Measurements from ENCODE around the gene EPGN. TPM values are rescaled to one million over a fixed set of nuclear protein-coding genes. Genes with fewer than 3 reads are reported as not detected.

Gene EPGN
- total and polyA plus RNA-seq, 2 donors (not counting 3 experiments of a cell fraction or from before 2014, with no cell fraction given): 1.2 TPM; not detected in 1

DNA sequence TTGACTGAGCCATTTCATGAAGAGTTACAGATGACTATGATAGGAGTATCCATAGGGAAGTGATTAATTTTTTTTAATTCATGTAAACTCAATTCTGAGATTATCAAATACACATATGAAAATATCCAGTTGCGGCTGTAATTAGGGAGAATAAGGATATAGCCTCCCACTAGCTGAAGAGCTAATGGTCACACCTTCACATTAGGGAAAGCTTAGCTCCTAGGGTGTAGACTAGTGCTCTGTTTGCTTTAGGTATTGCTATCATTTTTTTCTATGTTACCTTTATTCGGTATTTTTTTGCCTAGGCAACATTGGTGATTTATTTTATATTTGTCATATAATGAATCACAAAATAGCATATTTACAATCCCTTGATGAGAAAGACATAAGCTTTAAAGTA lies 39.6 kb upstream of the EPGN start:
- BruUV-seq (replicated peaks): no TSS peak
- H3K27ac ChIP-seq (ENCODE audit: insufficient read depth, low read depth, low read length): no peak overlapping the region

DNA sequence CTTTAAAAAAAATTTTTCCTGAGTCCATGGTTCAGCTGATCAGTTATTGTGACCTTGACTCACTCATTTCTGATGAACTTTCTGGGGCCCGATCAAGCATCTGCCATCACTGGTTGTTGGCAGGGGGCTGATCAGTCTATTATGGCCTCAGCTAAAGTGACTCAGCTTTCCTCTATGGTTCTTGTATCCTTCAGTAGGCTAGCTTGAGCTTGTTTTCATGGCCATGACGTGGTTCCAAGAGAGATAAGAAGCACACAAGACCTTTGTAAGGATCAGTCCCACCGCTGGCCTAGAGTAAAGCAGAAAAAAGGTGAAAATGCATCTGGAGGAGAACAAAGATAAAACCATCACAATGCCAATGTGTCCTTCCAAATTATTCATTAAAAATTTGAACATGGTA lies 29.8 kb upstream of the EPGN start:
- H3K27ac ChIP-seq (ENCODE audit: insufficient read depth, low read depth, low read length): no peak overlapping the region
- no peaks in the 10 kb centered on the region for H3K4me1 ChIP-seq (ENCODE audit: control insufficient read depth, extremely low read depth, insufficient read depth, low read length)
- BruUV-seq (replicated peaks): no TSS peak
- H3K79me2 ChIP-seq (ENCODE audit: control insufficient read depth, insufficient read depth, low read length): no peaks in the 10 kb centered on the region
- FAIRE-seq (no peak), DNase-seq (ENCODE audit: low read depth, low spot score) (no peak)
- no peak overlapping the region for H2AFZ ChIP-seq (ENCODE audit: low read depth, low read length)
- intact Hi-C loops (cut with micrococcal nuclease) (no loop called here), dilution Hi-C loops (cut with MboI; ENCODE audit: extremely low pct_ligation_motif_present, low sequenced_read_pairs) (no loop called here)
- ChIA-PET POLR2A (no interaction called here), CTCF (interaction anchor here (0.8 to 1.4 kb wide), 2 partner anchors 22 to 26 kb away, joined by 3 to 4 read pairs; no protein-coding TSS in a partner anchor)
- H3K9ac ChIP-seq (replicated peaks; ENCODE audit: extremely low read depth, insufficient read depth, low read length): no peak overlapping the region
- no peak overlapping the region for H3K4me3 ChIP-seq (replicated peaks in 1 of 3; ENCODE audit: insufficient read depth in 1 of 3, low read depth in 1 of 3, low read length in 3 of 3)
- H4K20me1 ChIP-seq (replicated peaks; ENCODE audit: control insufficient read depth, extremely low read depth, insufficient read depth, low read length): no peaks in the 10 kb centered on the region
- no peaks in the 10 kb centered on the region for H3K27me3 ChIP-seq (ENCODE audit: control insufficient read depth in 2 of 2, insufficient read depth in 2 of 2, low read length in 2 of 2)
- TF ChIP-seq MYC (IDR thresholded peaks at IDR 0.05; ENCODE audit: low read depth, low read length) (no peak), JUN (IDR thresholded peaks at IDR 0.05; ENCODE audit: borderline replicate concordance, insufficient read depth, insufficient read length, low read depth) (no peak), EZH2 (IDR thresholded peaks at IDR 0.05; ENCODE audit: borderline replicate concordance, low read depth, low read length, severe bottlenecking) (no peak), POLR2A (IDR thresholded peaks at IDR 0.05; ENCODE audit: low read depth, low read length) (no peak), POLR2AphosphoS5 (IDR thresholded peaks at IDR 0.05; ENCODE audit: insufficient read depth, low read depth, low read length) (no peak), GATA2 (IDR thresholded peaks at IDR 0.05; ENCODE audit: insufficient read depth, insufficient read length, low read depth, low read length) (no peak), FOS (IDR thresholded peaks at IDR 0.05; ENCODE audit: borderline replicate concordance, insufficient read depth, low read length) (no peak)
- TF ChIP-seq, protein P1, sequence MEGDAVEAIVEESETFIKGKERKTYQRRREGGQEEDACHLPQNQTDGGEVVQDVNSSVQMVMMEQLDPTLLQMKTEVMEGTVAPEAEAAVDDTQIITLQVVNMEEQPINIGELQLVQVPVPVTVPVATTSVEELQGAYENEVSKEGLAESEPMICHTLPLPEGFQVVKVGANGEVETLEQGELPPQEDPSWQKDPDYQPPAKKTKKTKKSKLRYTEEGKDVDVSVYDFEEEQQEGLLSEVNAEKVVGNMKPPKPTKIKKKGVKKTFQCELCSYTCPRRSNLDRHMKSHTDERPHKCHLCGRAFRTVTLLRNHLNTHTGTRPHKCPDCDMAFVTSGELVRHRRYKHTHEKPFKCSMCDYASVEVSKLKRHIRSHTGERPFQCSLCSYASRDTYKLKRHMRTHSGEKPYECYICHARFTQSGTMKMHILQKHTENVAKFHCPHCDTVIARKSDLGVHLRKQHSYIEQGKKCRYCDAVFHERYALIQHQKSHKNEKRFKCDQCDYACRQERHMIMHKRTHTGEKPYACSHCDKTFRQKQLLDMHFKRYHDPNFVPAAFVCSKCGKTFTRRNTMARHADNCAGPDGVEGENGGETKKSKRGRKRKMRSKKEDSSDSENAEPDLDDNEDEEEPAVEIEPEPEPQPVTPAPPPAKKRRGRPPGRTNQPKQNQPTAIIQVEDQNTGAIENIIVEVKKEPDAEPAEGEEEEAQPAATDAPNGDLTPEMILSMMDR (IDR thresholded peaks at IDR 0.05; ENCODE audit: extremely low read depth in 1 of 2, insufficient read depth in 1 of 2, low read depth in 1 of 2, low read length in 2 of 2): no peak
- no peaks in the 10 kb centered on the region for H3K9me1 ChIP-seq (replicated peaks; ENCODE audit: control insufficient read depth, extremely low read depth, insufficient read depth, low read length)
- no peak overlapping the region for H3K4me2 ChIP-seq (ENCODE audit: insufficient read depth, low read length)
- no peaks in the 10 kb centered on the region for H3K9me3 ChIP-seq (replicated peaks; ENCODE audit: control insufficient read depth, insufficient read depth, low read length)
- H3K36me3 ChIP-seq (ENCODE audit: control insufficient read depth in 2 of 2, extremely low read depth in 1 of 2, insufficient read depth in 2 of 2, low read length in 2 of 2): no peaks in the 10 kb centered on the region

More for the DNA sequence above, 39.6 kb upstream of the EPGN start:
- Histone ChIP-seq H3K9me1 (replicated peaks; ENCODE audit: control insufficient read depth, extremely low read depth, insufficient read depth, low read length) (no peaks in the 10 kb centered on the region), H3K4me3 (replicated peaks in 1 of 3; ENCODE audit: insufficient read depth in 1 of 3, low read depth in 1 of 3, low read length in 3 of 3) (no peak overlapping the region), H3K36me3 (ENCODE audit: control insufficient read depth in 2 of 2, extremely low read depth in 1 of 2, insufficient read depth in 2 of 2, low read length in 2 of 2) (no peaks in the 10 kb centered on the region), H3K4me1 (ENCODE audit: control insufficient read depth, extremely low read depth, insufficient read depth, low read length) (no peaks in the 10 kb centered on the region), H3K9me3 (replicated peaks; ENCODE audit: control insufficient read depth, insufficient read depth, low read length) (no peaks in the 10 kb centered on the region), H4K20me1 (replicated peaks; ENCODE audit: control insufficient read depth, extremely low read depth, insufficient read depth, low read length) (no peaks in the 10 kb centered on the region), H2AFZ (ENCODE audit: low read depth, low read length) (no peak overlapping the region), H3K27me3 (ENCODE audit: control insufficient read depth in 2 of 2, insufficient read depth in 2 of 2, low read length in 2 of 2) (no peaks in the 10 kb centered on the region), H3K79me2 (ENCODE audit: control insufficient read depth, insufficient read depth, low read length) (no peaks in the 10 kb centered on the region), H3K9ac (replicated peaks; ENCODE audit: extremely low read depth, insufficient read depth, low read length) (no peak overlapping the region), H3K4me2 (ENCODE audit: insufficient read depth, low read length) (no peak overlapping the region)
- no peak for TF ChIP-seq POLR2AphosphoS5 (IDR thresholded peaks at IDR 0.05; ENCODE audit: insufficient read depth, low read depth, low read length)
- DNase-seq (ENCODE audit: low read depth, low spot score) (no peak), FAIRE-seq (no peak)
- intact Hi-C loops (cut with micrococcal nuclease): no loop called here
- dilution Hi-C loops (cut with MboI; ENCODE audit: extremely low pct_ligation_motif_present, low sequenced_read_pairs): no loop called here
- CTCF ChIA-PET: interaction anchor here (0.6 to 1.0 kb wide), 3 partner anchors 9 to 15 kb away, joined by 3 read pairs; no protein-coding TSS in a partner anchor
- POLR2A ChIA-PET: no interaction called here
